Vagina (tissue), 2 donors: ENCODE data around the gene ST6GAL1.
"Not testable (repeated sequence)": the region's sequence is repeated elsewhere in the genome, so short reads cannot be mapped to it uniquely, and the experiment has no call there.

ENCODE experiments used
- POLR2AphosphoS5 ChIP-seq, 2 donors: sonication (generic); formaldehyde crosslinking; IDR thresholded peaks; one replicate each; pipeline ENCODE4 v1.9.0; 2017; ENCODE audit warnings: antibody characterized with exemption in 2 of 2, mild to moderate bottlenecking in 2 of 2, low read depth in 1 of 2; ENCODE audit not compliant: insufficient read depth in 1 of 2
- TF ChIP-seq, protein P1 (sequence below), 3 experiments: fragments of 450-650 bp in 2 of 3; fragments of 200-600 bp in 1 of 3; sonication (generic) in 1 of 3; IDR thresholded peaks; one replicate each; pipeline ENCODE4 v1.5.1; 2017 to 2019; ENCODE audit warnings: antibody characterized with exemption in 3 of 3, mild to moderate bottlenecking in 2 of 3, moderate library complexity in 2 of 3

DNA sequence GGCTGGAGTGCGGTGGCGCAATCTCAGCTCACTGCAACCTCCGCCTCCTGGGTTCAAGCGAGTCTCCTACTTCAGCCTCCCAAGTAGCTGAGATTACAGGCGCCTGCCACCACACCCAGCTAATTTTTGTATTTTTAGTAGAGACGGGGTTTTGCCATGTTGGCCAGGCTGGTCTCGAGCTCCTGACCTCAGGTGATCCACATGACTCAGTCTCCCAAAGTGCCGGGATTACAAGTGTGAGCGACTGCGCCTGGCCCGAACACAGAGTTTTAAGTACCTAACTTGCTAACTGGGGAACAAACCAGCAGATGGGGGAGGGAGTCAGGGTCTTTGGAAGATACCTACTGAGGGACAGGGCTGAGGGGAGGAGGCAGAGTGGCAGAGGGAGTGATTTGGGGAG lies 36.9 kb downstream of the ST6GAL1 start:
- TF ChIP-seq, protein P1, sequence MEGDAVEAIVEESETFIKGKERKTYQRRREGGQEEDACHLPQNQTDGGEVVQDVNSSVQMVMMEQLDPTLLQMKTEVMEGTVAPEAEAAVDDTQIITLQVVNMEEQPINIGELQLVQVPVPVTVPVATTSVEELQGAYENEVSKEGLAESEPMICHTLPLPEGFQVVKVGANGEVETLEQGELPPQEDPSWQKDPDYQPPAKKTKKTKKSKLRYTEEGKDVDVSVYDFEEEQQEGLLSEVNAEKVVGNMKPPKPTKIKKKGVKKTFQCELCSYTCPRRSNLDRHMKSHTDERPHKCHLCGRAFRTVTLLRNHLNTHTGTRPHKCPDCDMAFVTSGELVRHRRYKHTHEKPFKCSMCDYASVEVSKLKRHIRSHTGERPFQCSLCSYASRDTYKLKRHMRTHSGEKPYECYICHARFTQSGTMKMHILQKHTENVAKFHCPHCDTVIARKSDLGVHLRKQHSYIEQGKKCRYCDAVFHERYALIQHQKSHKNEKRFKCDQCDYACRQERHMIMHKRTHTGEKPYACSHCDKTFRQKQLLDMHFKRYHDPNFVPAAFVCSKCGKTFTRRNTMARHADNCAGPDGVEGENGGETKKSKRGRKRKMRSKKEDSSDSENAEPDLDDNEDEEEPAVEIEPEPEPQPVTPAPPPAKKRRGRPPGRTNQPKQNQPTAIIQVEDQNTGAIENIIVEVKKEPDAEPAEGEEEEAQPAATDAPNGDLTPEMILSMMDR (IDR thresholded peaks at IDR 0.05) = not testable (repeated sequence)
- TF ChIP-seq POLR2AphosphoS5 (IDR thresholded peaks at IDR 0.05; ENCODE audit: insufficient read depth in 1 of 2, low read depth in 1 of 2) = not testable (repeated sequence)
